ENCODE data around the gene CRB1.

The CRB1 gene

DNA sequence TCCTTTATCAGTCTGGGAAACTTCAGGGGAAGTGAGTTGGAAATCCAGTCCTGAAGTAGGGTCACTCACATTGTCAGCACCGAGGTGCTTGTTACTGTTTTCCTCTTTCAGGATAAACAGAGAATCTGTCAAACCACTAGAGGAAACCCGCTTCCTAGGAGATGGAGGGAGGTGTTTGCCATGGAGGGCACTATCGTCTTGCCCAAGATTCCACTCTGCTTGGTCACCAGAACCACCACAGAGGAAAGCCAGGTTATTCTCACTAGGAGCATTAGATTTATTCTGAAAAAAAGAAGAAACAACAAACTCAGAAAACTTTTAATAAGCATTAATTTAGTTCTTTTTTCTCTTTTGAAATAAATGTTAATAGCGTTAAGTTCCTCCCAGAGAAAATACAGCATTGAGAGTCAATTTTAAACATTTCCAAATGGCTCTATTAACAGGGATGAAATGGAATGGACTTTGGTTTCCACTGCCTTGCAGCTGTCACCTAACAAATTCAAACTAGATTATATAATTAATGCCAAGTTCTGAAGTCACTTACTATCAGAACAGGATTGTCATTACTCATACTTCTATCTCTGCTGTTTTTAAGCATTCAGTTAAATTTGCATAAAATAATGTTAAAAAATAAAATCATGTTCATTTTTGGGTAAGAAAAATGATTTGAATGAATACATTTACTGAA lies 242.8 kb downstream of the CRB1 start:
- TF ChIP-seq, protein P1, sequence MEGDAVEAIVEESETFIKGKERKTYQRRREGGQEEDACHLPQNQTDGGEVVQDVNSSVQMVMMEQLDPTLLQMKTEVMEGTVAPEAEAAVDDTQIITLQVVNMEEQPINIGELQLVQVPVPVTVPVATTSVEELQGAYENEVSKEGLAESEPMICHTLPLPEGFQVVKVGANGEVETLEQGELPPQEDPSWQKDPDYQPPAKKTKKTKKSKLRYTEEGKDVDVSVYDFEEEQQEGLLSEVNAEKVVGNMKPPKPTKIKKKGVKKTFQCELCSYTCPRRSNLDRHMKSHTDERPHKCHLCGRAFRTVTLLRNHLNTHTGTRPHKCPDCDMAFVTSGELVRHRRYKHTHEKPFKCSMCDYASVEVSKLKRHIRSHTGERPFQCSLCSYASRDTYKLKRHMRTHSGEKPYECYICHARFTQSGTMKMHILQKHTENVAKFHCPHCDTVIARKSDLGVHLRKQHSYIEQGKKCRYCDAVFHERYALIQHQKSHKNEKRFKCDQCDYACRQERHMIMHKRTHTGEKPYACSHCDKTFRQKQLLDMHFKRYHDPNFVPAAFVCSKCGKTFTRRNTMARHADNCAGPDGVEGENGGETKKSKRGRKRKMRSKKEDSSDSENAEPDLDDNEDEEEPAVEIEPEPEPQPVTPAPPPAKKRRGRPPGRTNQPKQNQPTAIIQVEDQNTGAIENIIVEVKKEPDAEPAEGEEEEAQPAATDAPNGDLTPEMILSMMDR (IDR thresholded peaks at IDR 0.05; ENCODE audit: insufficient read depth, low read length, missing control alignments): no peak
- H3K4me3 ChIP-seq (ENCODE audit: low read depth, low read length): no peak overlapping the region
- POLR2A ChIA-PET: no interaction called here
- CTCF ChIA-PET: interaction anchor here (1.6 kb wide), 1 partner anchor 9 kb away, joined by 15 read pairs; no protein-coding TSS in a partner anchor
- DNase-seq (ENCODE audit: low read depth, low spot score): no peak

- POLR2A ChIA-PET: interaction anchor here (0.8 kb wide), 1 partner anchor 121 kb away, joined by 3 read pairs; no protein-coding TSS in a partner anchor
- no peak overlapping the region for H3K4me3 ChIP-seq (ENCODE audit: low read depth, low read length)
- TF ChIP-seq, protein P1 (IDR thresholded peaks at IDR 0.05; ENCODE audit: insufficient read depth, low read length, missing control alignments): no peak
- no peak for DNase-seq (ENCODE audit: low read depth, low spot score)
- CTCF ChIA-PET: interaction anchor here (0.6 to 1.5 kb wide), 3 partner anchors 10 to 115 kb away, joined by 3 to 5 read pairs (median 4); no protein-coding TSS in a partner anchor
Measured at GRCh38 chr1:197515421-197515820, 247.4 kb downstream of the CRB1 start.

- no peak for DNase-seq (ENCODE audit: low read depth, low spot score)
Measured at GRCh38 chr1:197519741-197520334, 251.8 kb downstream of the CRB1 start.

GRCh38 chr1:197521118-197521739 lies 253.2 kb downstream of the CRB1 start:
- CTCF ChIA-PET: interaction anchor here (0.7 to 2.1 kb wide), 21 partner anchors 9 to 1165 kb away, joined by 3 to 13 read pairs (median 4); no protein-coding TSS in a partner anchor
- TF ChIP-seq, protein P1 (IDR thresholded peaks at IDR 0.05; ENCODE audit: insufficient read depth, low read length, missing control alignments): peak; percentile 62
- DNase-seq (ENCODE audit: low read depth, low spot score): no peak
- POLR2A ChIA-PET: no interaction called here
- no peak overlapping the region for H3K4me3 ChIP-seq (ENCODE audit: low read depth, low read length)

More at GRCh38 chr1:197519741-197520334, 251.8 kb downstream of the CRB1 start:
- POLR2A ChIA-PET: no interaction called here
- no peak overlapping the region for H3K4me3 ChIP-seq (ENCODE audit: low read depth, low read length)
- TF ChIP-seq, protein P1 (IDR thresholded peaks at IDR 0.05; ENCODE audit: insufficient read depth, low read length, missing control alignments): peak; percentile 18
- CTCF ChIA-PET: interaction anchor here (0.5 to 2.8 kb wide), 30 partner anchors 10 to 1181 kb away, joined by 3 to 15 read pairs (median 3); partner anchors contain the start of gene C1orf53

DNA sequence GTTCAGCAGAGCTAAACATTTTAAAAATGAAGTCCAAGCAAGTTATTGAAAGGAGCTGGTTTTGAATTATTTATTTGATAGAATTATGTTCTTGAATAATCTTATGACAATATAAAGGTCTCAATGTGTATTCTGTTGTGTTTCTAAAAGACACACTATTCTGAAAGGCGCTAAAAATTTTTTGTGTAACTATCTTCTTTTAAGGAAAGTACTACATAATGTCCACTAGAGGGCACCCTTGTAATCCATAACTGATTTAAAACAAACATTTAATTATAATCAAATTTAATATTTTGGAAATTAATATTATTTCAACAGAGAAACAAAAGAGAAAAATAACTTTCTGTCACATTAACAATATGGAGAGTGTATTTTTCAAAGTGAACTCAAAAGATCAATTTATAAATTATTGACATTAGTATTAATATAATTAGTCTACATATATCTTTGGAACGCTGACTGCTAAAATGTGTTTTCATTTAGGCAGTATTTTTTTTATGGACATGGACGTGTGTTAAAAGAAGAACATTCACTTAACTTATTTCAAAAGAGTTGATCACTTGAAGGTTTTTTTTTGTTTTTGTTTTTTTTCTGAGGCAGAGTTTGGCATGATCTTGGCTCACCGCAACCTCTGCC lies 258.8 kb downstream of the CRB1 start:
- POLR2A ChIA-PET: no interaction called here
- no peak for DNase-seq (ENCODE audit: low read depth, low spot score)

More for the DNA sequence above, 258.8 kb downstream of the CRB1 start:
- CTCF ChIA-PET: interaction anchor here (0.8 to 6.0 kb wide), 18 partner anchors 8 to 1174 kb away, joined by 3 to 55 read pairs (median 4); partner anchors contain the start of gene LHX9
- TF ChIP-seq, protein P1 (IDR thresholded peaks at IDR 0.05; ENCODE audit: insufficient read depth, low read length, missing control alignments): peak; percentile 2
- H3K4me3 ChIP-seq (ENCODE audit: low read depth, low read length): no peak overlapping the region
